Ramos (cell line): ENCODE results near the gene DUXA.

Source experiments
- in situ Hi-C: fragments of 300-500 bp; cut with MboI; formaldehyde crosslinking; loops from one replicate; pipeline ENCODE4 v1.14.3; 2022; ENCODE audit warnings: low sequenced_read_pairs; ENCODE audit not compliant: unreplicated experiment

The DUXA gene

GRCh38 chr19:57106722-57107235, 60.5 kb downstream of the DUXA start:
- in situ Hi-C loops: no loop called here

- in situ Hi-C loops: no loop called here
These were observed 61.1 kb downstream of the DUXA start for GRCh38 chr19:57105976-57106721.
